Activated CD8-positive, alpha-beta T cell treated with anti-CD3 and anti-CD28 coated beads, Interleukin-2, amount 10 ng/mL, durations not matched to agents 7 days and 5 days (primary cell): Measurements from ENCODE around the gene UBL4B. TPM values are rescaled to one million over a fixed set of nuclear protein-coding genes. Genes with fewer than 3 reads are reported as not detected.

ENCODE experiments used
- ATAC-seq: fragments of 150-1000 bp; cut with Tn5 transposase; one replicate; pipeline ENCODE4 v1.10.0; 2021; ENCODE audit warnings: moderate library complexity
- CTCF ChIA-PET: fragments of 350-600 bp; sonication (Branson Sonifier 250); formaldehyde crosslinking; loops from one replicate; lab custom pipeline; 2021; ENCODE audit warnings: antibody characterized with exemption; lab: Charles Lee
- POLR2A ChIA-PET: fragments of 350-600 bp; sonication (Branson Sonifier 250); formaldehyde crosslinking; loops from one replicate; lab custom pipeline; 2021; ENCODE audit warnings: antibody characterized with exemption; lab: Charles Lee
- DNase-seq: peaks from one replicate; pipeline ENCODE4 v3.0.0-alpha.2; 2020
- H3K27ac Mint-ChIP-seq: one replicate; pipeline ENCODE4 v1.8.0; 2021; ENCODE audit warnings: mild to moderate bottlenecking, mixed read lengths
- H3K27me3 Mint-ChIP-seq: one replicate; pipeline ENCODE4 v1.8.0; 2021; ENCODE audit warnings: low read depth, mixed read lengths
- H3K36me3 Mint-ChIP-seq: one replicate; pipeline ENCODE4 v1.8.0; 2021; ENCODE audit warnings: low read depth, mixed read lengths
- H3K4me1 Mint-ChIP-seq: one replicate; pipeline ENCODE4 v1.8.0; 2021; ENCODE audit warnings: low read depth, mixed read lengths
- H3K4me3 Mint-ChIP-seq: one replicate; pipeline ENCODE4 v1.8.0; 2021; ENCODE audit warnings: mild to moderate bottlenecking, mixed read lengths
- H3K9me3 Mint-ChIP-seq: one replicate; pipeline ENCODE4 v1.8.0; 2022; ENCODE audit warnings: mixed read lengths; ENCODE audit not compliant: insufficient read depth
- total RNA-seq, 2 experiments: library from RNA; stranded (reverse); gene quantifications; one replicate each; pipeline ENCODE4 v1.2.3, GENCODE V29; 2021

The UBL4B gene
- total RNA-seq, 2 experiments from 2014 or later, result not detected

- ATAC-seq (no peak), DNase-seq (no peak)
- no peaks in the 10 kb centered on the region for H3K4me1 Mint-ChIP-seq
- ChIA-PET CTCF (interaction anchor here (1.0 to 7.7 kb wide), 4 partner anchors 9 to 360 kb away, joined by 3 to 63 read pairs (median 7); no protein-coding TSS in a partner anchor), POLR2A (no interaction called here)
- H3K36me3 Mint-ChIP-seq, result no peaks in the 10 kb centered on the region
- no peak overlapping the region for H3K27ac Mint-ChIP-seq
- peaks cover 8% of the 10 kb centered on the region for H3K27me3 Mint-ChIP-seq
- H3K9me3 Mint-ChIP-seq, result no peaks in the 10 kb centered on the region
- no peak overlapping the region for H3K4me3 Mint-ChIP-seq
Measured at GRCh38 chr1:110100335-110100734, 11.9 kb upstream of the UBL4B start.

DNA sequence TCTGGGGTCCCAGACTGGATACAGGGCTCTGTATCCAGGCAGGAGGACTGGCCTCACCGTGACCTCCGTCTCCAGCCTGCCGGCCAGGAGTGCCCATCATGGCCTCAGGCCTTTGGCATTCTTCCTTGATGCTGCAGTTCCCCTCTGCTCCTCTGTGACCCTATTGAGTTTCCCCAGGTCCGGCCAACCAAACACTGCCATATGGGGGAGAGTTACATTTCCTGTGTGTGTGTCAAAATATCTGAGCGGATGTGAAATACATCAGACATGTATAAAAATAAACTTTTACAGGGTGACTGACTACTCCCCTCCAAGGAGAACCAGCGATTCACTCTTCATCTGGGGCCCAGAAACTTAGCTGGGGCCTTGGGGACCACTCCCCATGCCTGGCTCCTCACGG is 10.2 kb upstream of the UBL4B start:
- no peak overlapping the region for H3K27ac Mint-ChIP-seq
- H3K4me3 Mint-ChIP-seq, result no peak overlapping the region
- no peaks in the 10 kb centered on the region for H3K36me3 Mint-ChIP-seq

GRCh38 chr1:110106013-110106941 is 6.0 kb upstream of the UBL4B start:
- no peaks in the 10 kb centered on the region for H3K4me1 Mint-ChIP-seq
- peak; percentile 77 for ATAC-seq
- H3K36me3 Mint-ChIP-seq, result no peaks in the 10 kb centered on the region
- no peaks in the 10 kb centered on the region for H3K9me3 Mint-ChIP-seq
- ChIA-PET CTCF (interaction anchor here (0.8 to 7.7 kb wide), 15 partner anchors 9 to 466 kb away, joined by 3 to 63 read pairs (median 6); no protein-coding TSS in a partner anchor), POLR2A (no interaction called here)
- no peak overlapping the region for H3K4me3 Mint-ChIP-seq
- no peak overlapping the region for H3K27ac Mint-ChIP-seq
- peaks cover 8% of the 10 kb centered on the region for H3K27me3 Mint-ChIP-seq
- DNase-seq, result peak; percentile 70

More for the DNA sequence above, 10.2 kb upstream of the UBL4B start:
- Mint-ChIP-seq H3K9me3 (no peaks in the 10 kb centered on the region), H3K4me1 (no peaks in the 10 kb centered on the region), H3K27me3 (peaks cover 2% of the 10 kb centered on the region)
- ATAC-seq (no peak), DNase-seq (no peak)
- ChIA-PET POLR2A (no interaction called here), CTCF (interaction anchor here (0.9 to 7.7 kb wide), 6 partner anchors 11 to 106 kb away, joined by 3 to 63 read pairs (median 10); no protein-coding TSS in a partner anchor)

GRCh38 chr1:110107867-110108469 is 4.3 kb upstream of the UBL4B start:
- no peaks in the 10 kb centered on the region for H3K4me1 Mint-ChIP-seq
- ATAC-seq (no peak), DNase-seq (no peak)
- no peaks in the 10 kb centered on the region for H3K36me3 Mint-ChIP-seq
- H3K4me3 Mint-ChIP-seq, result no peak overlapping the region
- POLR2A ChIA-PET, result no interaction called here
- no peak overlapping the region for H3K27ac Mint-ChIP-seq
- peaks cover 7% of the 10 kb centered on the region for H3K27me3 Mint-ChIP-seq
- no peaks in the 10 kb centered on the region for H3K9me3 Mint-ChIP-seq
- CTCF ChIA-PET, result interaction anchor here (0.8 to 3.3 kb wide), 3 partner anchors 17 to 54 kb away, joined by 3 to 16 read pairs (median 3); no protein-coding TSS in a partner anchor

GRCh38 chr1:110111081-110111480 is 1.2 kb upstream of the UBL4B start:
- POLR2A ChIA-PET, result no interaction called here
- ATAC-seq, result no peak

GRCh38 chr1:110112656-110113055 is 413 bp downstream of the UBL4B start:
- H3K4me3 Mint-ChIP-seq, result no peak overlapping the region
- CTCF ChIA-PET, result interaction anchor here (1.7 kb wide), 1 partner anchor 24 kb away, joined by 4 read pairs; no protein-coding TSS in a partner anchor
- ATAC-seq (no peak), DNase-seq (no peak)
- no peaks in the 10 kb centered on the region for H3K9me3 Mint-ChIP-seq
- H3K27me3 Mint-ChIP-seq, result peaks cover 11% of the 10 kb centered on the region
- no peaks in the 10 kb centered on the region for H3K4me1 Mint-ChIP-seq
- POLR2A ChIA-PET, result no interaction called here
- H3K36me3 Mint-ChIP-seq, result no peaks in the 10 kb centered on the region
- no peak overlapping the region for H3K27ac Mint-ChIP-seq

More at GRCh38 chr1:110111081-110111480, 1.2 kb upstream of the UBL4B start:
- DNase-seq, result no peak
- Mint-ChIP-seq H3K4me3 (no peak overlapping the region), H3K4me1 (no peaks in the 10 kb centered on the region), H3K36me3 (no peaks in the 10 kb centered on the region), H3K9me3 (no peaks in the 10 kb centered on the region), H3K27ac (no peak overlapping the region), H3K27me3 (peaks cover 11% of the 10 kb centered on the region)
- CTCF ChIA-PET, result interaction anchor here (3.3 kb wide), 1 partner anchor 23 kb away, joined by 16 read pairs; no protein-coding TSS in a partner anchor

DNA sequence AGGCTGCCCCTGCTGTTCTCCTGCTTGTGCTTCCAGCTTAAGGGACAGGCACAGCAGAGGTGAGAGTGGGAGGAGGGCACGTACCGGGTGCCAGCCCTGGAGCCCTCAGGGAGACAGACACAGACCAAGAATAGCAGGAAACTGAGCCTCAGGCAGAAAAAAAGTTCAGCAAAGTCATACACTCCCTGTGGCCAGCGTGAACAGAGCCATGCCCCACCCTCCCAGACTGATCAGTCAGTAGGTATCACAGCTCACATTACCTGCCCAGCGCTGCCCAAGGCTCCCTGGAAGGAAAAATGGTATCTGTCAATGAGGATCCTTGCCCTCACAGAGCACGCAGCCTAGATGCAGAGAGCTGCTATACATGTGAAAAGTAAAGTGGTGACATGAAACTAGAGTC is 1.3 kb downstream of the UBL4B start:
- ChIA-PET CTCF (interaction anchor here (1.0 to 2.7 kb wide), 4 partner anchors 8 to 90 kb away, joined by 3 to 8 read pairs (median 4); no protein-coding TSS in a partner anchor), POLR2A (no interaction called here)
- H3K4me1 Mint-ChIP-seq, result no peaks in the 10 kb centered on the region
- peaks cover 8% of the 10 kb centered on the region for H3K27me3 Mint-ChIP-seq
- H3K36me3 Mint-ChIP-seq, result no peaks in the 10 kb centered on the region
- H3K4me3 Mint-ChIP-seq, result no peak overlapping the region
- ATAC-seq (no peak), DNase-seq (no peak)
- no peak overlapping the region for H3K27ac Mint-ChIP-seq
- H3K9me3 Mint-ChIP-seq, result no peaks in the 10 kb centered on the region

GRCh38 chr1:110114173-110114572 is 1.9 kb downstream of the UBL4B start:
- POLR2A ChIA-PET, result no interaction called here
- Mint-ChIP-seq H3K9me3 (no peaks in the 10 kb centered on the region), H3K4me3 (no peak overlapping the region), H3K36me3 (no peaks in the 10 kb centered on the region), H3K4me1 (no peaks in the 10 kb centered on the region), H3K27ac (no peak overlapping the region), H3K27me3 (peaks cover 6% of the 10 kb centered on the region)
- no peak for ATAC-seq
- DNase-seq, result no peak
- CTCF ChIA-PET, result interaction anchor here (1.0 to 2.7 kb wide), 4 partner anchors 9 to 89 kb away, joined by 3 to 8 read pairs (median 4); no protein-coding TSS in a partner anchor

- DNase-seq, result no peak
- no peaks in the 10 kb centered on the region for H3K4me1 Mint-ChIP-seq
- ATAC-seq, result no peak
- ChIA-PET CTCF (interaction anchor here (2.0 to 2.7 kb wide), 2 partner anchors 10 to 88 kb away, joined by 6 to 8 read pairs; no protein-coding TSS in a partner anchor), POLR2A (no interaction called here)
- peaks cover 5% of the 10 kb centered on the region for H3K27me3 Mint-ChIP-seq
- H3K9me3 Mint-ChIP-seq, result no peaks in the 10 kb centered on the region
- H3K4me3 Mint-ChIP-seq, result no peak overlapping the region
- no peak overlapping the region for H3K27ac Mint-ChIP-seq
- H3K36me3 Mint-ChIP-seq, result no peaks in the 10 kb centered on the region
Measured at GRCh38 chr1:110114784-110115183, 2.5 kb downstream of the UBL4B start.

GRCh38 chr1:110118636-110119396 is 6.6 kb downstream of the UBL4B start:
- Mint-ChIP-seq H3K4me3 (no peak overlapping the region), H3K27me3 (peaks cover 18% of the 10 kb centered on the region), H3K9me3 (no peaks in the 10 kb centered on the region), H3K4me1 (no peaks in the 10 kb centered on the region), H3K36me3 (no peaks in the 10 kb centered on the region), H3K27ac (no peak overlapping the region)
- ChIA-PET POLR2A (no interaction called here), CTCF (interaction anchor here (1.1 kb wide), 1 partner anchor 8 kb away, joined by 3 read pairs; no protein-coding TSS in a partner anchor)
- ATAC-seq (no peak), DNase-seq (no peak)

GRCh38 chr1:110119843-110120242 is 7.6 kb downstream of the UBL4B start:
- POLR2A ChIA-PET, result no interaction called here
- H3K9me3 Mint-ChIP-seq, result no peaks in the 10 kb centered on the region
- no peak for ATAC-seq
- H3K4me3 Mint-ChIP-seq, result no peak overlapping the region
- no peak overlapping the region for H3K27ac Mint-ChIP-seq
- H3K27me3 Mint-ChIP-seq, result peaks cover 20% of the 10 kb centered on the region
- CTCF ChIA-PET, result no interaction called here
- DNase-seq, result no peak
- no peaks in the 10 kb centered on the region for H3K4me1 Mint-ChIP-seq
- H3K36me3 Mint-ChIP-seq, result no peaks in the 10 kb centered on the region
